Fibroblast of the aortic adventitia (primary cell): ENCODE results near the gene ECE1. TPM values are rescaled to one million over a fixed set of nuclear protein-coding genes. Genes with fewer than 3 reads are reported as not detected.

Source experiments
- DNase-seq: peaks from one replicate; pipeline ENCODE4 v3.0.0-alpha.2; 2010; ENCODE audit warnings: low read depth
- H3K4me3 ChIP-seq: 2 replicates; pipeline ENCODE4 v1.5.1; 2011; ENCODE audit warnings: low read depth, mild to moderate bottlenecking, control low read depth, low read length, moderate library complexity
- total RNA-seq: library from RNA; depleted of rRNA; stranded (reverse); fragments of >200 nt; gene quantifications from 2 replicates; pipeline ENCODE4 v1.2.3, GENCODE V29; 2012; ENCODE audit warnings: low replicate concordance
- TF ChIP-seq, protein P1 (sequence below): IDR thresholded peaks from 2 replicates; pipeline ENCODE4 v1.5.1; 2011; ENCODE audit warnings: mild to moderate bottlenecking, low read length, control low read depth, inconsistent platforms; ENCODE audit not compliant: insufficient read depth

ECE1 gene
- total RNA-seq, 1 donor: 90.4 TPM

DNA sequence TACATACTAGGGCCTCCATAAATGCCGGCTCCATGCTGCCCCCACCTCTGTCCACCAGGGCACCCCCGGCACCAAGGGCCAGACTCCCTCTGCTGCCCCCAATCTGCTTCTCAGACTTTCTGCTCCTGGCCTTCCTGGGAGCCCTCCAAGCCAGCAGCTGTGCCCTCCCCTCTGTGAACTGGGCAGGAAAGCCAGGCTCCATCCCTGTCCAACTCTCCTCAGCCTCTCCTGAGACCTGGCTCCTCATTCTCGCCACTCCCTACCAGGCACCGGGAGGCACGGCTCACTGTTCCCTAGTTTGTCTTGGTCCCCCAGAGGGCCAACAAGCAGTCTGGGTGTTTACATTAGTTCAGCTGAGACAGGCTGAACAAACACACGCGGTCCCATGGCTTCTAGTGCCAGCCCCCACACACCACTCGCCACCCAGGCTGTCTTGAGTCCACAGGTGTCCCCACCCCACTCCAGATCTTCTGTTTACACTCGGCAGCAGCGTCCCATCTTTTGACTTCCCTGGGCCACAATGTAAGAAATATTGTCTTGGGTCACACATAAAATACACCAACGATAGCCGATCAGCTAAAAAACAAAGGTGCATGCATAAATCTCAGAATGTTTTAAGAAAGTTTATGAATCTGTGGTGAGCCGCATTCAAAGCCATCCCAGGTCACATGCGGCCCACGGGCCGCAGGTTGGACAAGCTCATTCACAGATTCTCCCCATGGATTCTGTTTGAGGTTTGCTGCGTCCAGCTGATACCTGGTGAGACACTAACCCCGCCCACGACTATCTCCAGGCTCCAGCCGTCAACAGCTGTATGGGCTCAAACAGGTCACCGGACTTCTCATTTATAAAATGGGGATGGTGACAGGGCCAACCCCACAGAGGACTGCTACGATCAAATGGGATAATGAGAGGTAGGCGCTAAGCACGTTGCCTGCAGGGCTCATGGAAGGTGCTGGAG lies 29.5 kb upstream of the ECE1 start:
- no peak for DNase-seq
- no peak overlapping the region for H3K4me3 ChIP-seq
- TF ChIP-seq, protein P1, sequence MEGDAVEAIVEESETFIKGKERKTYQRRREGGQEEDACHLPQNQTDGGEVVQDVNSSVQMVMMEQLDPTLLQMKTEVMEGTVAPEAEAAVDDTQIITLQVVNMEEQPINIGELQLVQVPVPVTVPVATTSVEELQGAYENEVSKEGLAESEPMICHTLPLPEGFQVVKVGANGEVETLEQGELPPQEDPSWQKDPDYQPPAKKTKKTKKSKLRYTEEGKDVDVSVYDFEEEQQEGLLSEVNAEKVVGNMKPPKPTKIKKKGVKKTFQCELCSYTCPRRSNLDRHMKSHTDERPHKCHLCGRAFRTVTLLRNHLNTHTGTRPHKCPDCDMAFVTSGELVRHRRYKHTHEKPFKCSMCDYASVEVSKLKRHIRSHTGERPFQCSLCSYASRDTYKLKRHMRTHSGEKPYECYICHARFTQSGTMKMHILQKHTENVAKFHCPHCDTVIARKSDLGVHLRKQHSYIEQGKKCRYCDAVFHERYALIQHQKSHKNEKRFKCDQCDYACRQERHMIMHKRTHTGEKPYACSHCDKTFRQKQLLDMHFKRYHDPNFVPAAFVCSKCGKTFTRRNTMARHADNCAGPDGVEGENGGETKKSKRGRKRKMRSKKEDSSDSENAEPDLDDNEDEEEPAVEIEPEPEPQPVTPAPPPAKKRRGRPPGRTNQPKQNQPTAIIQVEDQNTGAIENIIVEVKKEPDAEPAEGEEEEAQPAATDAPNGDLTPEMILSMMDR: peak; percentile 30

DNA sequence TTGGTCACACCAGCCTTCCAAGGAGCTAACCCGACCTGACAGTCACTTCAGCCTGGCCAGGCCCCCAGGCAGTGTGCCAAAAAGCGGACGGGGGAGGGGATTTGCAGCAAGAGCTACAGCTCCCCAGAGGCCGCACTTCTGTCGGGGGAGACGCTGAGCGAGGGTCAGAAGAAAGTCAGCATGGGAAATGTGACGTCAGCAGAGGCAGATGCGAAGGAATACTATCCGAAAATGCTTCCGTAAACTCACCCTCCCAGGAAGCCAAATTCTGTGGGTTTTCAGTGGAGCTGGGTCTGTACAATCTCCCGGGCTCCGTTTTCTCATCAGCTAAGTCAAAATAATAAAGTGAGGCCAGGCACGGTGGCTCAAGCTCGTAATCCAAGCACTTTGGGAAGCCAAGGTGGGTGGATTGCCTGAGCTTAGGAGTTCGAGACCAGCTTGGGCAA lies 28.5 kb upstream of the ECE1 start:
- TF ChIP-seq, protein P1: no peak
- no peak overlapping the region for H3K4me3 ChIP-seq
- DNase-seq: peak; percentile 89

GRCh38 chr1:21318057-21318713 lies 27.9 kb upstream of the ECE1 start:
- DNase-seq: no peak
- TF ChIP-seq, protein P1: no peak
- H3K4me3 ChIP-seq: no peak overlapping the region

DNA sequence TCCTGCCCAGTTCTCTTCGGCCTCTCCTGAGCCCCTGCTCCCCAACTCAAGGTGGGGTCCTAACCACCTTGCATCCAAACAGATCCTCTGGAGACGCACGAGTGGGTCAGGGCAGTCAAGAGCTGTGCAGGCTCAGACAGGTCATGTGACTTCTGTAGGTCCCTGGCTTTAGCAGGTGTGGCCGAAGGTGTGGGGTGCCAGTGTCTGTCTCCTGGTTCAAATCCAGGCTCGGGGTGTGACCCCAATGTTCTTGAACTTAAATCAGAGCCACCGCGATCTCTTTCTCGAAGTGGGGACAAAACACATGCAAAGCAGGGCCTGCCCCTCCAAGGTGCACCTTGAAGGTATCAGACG lies 27.4 kb upstream of the ECE1 start:
- TF ChIP-seq, protein P1: no peak
- DNase-seq: no peak

DNA sequence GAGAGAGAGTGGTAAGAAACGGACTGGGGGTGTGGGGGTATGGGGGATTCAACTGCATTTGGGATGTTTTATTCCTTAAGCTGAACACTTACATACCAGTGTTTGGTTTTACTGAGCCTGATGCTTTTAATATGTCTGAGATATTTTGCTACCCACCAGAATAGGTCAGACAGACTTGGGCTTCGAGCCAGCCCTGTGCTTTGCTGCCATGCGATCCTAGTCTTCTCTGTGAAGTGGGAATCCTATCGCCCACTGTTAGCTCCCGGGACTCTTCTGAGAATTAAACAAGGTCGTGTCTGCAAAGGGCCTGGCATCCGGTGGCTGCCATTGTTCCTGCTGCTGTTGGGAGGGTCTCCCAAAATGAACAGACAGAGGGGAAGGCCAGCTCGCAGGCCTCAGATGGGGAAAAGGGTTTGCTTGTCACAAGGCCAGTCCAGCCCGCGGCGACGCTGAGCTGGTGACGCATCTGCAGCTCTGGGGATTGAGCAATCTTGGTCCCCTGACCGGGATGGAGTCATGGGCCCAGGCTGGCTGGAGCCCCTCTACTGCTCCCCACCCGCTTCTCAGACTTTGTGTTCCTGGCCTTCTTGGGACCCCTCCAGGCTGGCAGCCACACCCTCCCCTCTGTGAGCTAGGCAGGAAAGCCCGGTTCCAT lies 26.9 kb upstream of the ECE1 start:
- TF ChIP-seq, protein P1: no peak
- peak; percentile 82 for DNase-seq
- no peak overlapping the region for H3K4me3 ChIP-seq

More for the DNA sequence above, 27.4 kb upstream of the ECE1 start:
- no peak overlapping the region for H3K4me3 ChIP-seq

DNA sequence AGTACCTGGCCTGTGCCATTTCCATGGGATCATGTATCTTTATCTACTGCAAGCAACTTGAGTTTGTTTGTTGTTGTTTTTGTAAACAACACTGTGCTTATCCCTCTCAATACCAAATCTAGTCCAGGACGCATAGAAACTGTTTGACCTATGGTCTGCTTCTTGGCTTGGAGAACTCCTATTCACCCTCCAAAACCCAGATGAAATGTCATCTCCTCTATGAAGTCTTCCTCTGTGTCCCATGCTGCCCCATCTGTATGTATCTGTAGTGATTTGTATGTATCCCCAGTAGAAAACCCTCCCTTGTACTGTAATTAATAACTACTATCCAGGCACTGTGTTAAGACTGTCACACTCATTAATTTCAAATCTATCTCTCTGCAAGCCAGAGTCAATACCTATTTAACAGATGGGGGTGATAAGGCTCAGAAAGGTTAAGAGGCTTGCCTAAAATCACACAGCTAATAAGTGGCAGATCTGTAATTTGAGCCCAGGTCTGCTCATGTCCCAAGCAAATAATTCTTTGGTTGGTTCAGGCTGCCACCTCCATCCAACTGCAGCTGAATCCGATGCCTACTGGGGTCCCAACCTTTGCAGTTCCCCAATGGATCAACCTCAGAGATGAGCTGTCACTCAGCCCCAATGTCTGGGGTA lies 24.6 kb upstream of the ECE1 start:
- TF ChIP-seq, protein P1: no peak
- no peak for DNase-seq
- H3K4me3 ChIP-seq: no peak overlapping the region
